Left ventricle myocardium inferior (tissue), 1 donor: ENCODE measurements around the gene MKRN1. TPM values are rescaled to one million over a fixed set of nuclear protein-coding genes. Genes with fewer than 3 reads are reported as not detected.
"Not testable (repeated sequence)": the region's sequence is repeated elsewhere in the genome, so short reads cannot be mapped to it uniquely, and the experiment has no call there.

ENCODE experiments used
- DNase-seq: peaks from one replicate; pipeline ENCODE4 v3.0.0-alpha.2; 2020
- H3K27ac ChIP-seq: fragments of 200-600 bp; replicated peaks from 2 replicates; pipeline ENCODE4 v1.8.0; 2021
- H3K27me3 ChIP-seq: fragments of 200-600 bp; 2 replicates; pipeline ENCODE4 v1.8.0; 2021; ENCODE audit warnings: low read depth
- H3K36me3 ChIP-seq: fragments of 200-600 bp; 2 replicates; pipeline ENCODE4 v1.8.0; 2021
- H3K4me1 ChIP-seq: fragments of 200-600 bp; 2 replicates; pipeline ENCODE4 v1.8.0; 2021
- H3K4me3 ChIP-seq: fragments of 200-600 bp; 2 replicates; pipeline ENCODE4 v1.8.0; 2021; ENCODE audit warnings: mild to moderate bottlenecking, moderate library complexity
- H3K9me3 ChIP-seq: fragments of 200-600 bp; replicated peaks from 2 replicates; pipeline ENCODE4 v1.8.0; 2021
- CTCF ChIP-seq: fragments of 200-600 bp; IDR thresholded peaks from 2 replicates; pipeline ENCODE4 v1.8.0; 2021; ENCODE audit warnings: antibody characterized with exemption, mild to moderate bottlenecking, borderline replicate concordance
- intact Hi-C: fragments of 100-400 bp; cut with micrococcal nuclease; formaldehyde crosslinking; loops from one replicate; pipeline ENCODE4 v1.11.0; 2022
- total RNA-seq: library from RNA; stranded (reverse); fragmentation: NEBNext Ultra II Directional; extraction: Animal tissue kit (Norgen Biotek cat#: 25700); gene quantifications from one replicate; pipeline ENCODE4 v1.2.1, GENCODE V29; 2021
- donor health status: DM: no; HTN: yes; CAD: no; lungs with severe emphysema.

Gene MKRN1
- total RNA-seq, 1 donor from 2014 or later: 90.0 TPM

GRCh38 chr7:140425718-140426117 lies 53.6 kb downstream of the MKRN1 start:
- no peak overlapping the region for H3K4me3 ChIP-seq
- intact Hi-C loops: no loop called here
- no peaks in the 10 kb centered on the region for H3K9me3 ChIP-seq
- peaks cover 16% of the 10 kb centered on the region for H3K27me3 ChIP-seq
- H3K36me3 ChIP-seq: no peaks in the 10 kb centered on the region
- TF ChIP-seq CTCF: no peak
- no peak overlapping the region for H3K27ac ChIP-seq
- H3K4me1 ChIP-seq: peaks cover 9% of the 10 kb centered on the region
- DNase-seq: no peak

- DNase-seq: no peak
- Histone ChIP-seq H3K27me3 (peaks cover 12% of the 10 kb centered on the region), H3K4me1 (peaks cover 9% of the 10 kb centered on the region), H3K27ac (no peak overlapping the region), H3K9me3 (no peaks in the 10 kb centered on the region), H3K36me3 (no peaks in the 10 kb centered on the region), H3K4me3 (no peak overlapping the region)
- TF ChIP-seq CTCF: no peak
- intact Hi-C loops: no loop called here
Measured at GRCh38 chr7:140423501-140423900, 55.8 kb downstream of the MKRN1 start.

GRCh38 chr7:140421521-140421920 lies 57.8 kb downstream of the MKRN1 start:
- H3K27me3 ChIP-seq: no peaks in the 10 kb centered on the region

GRCh38 chr7:140418653-140419052 lies 60.7 kb downstream of the MKRN1 start:
- intact Hi-C loops: no loop called here
- no peaks in the 10 kb centered on the region for H3K36me3 ChIP-seq

More at GRCh38 chr7:140421521-140421920, 57.8 kb downstream of the MKRN1 start:
- Histone ChIP-seq H3K27ac (no peak overlapping the region), H3K4me1 (peaks cover 9% of the 10 kb centered on the region), H3K4me3 (no peak overlapping the region), H3K9me3 (no peaks in the 10 kb centered on the region), H3K36me3 (no peaks in the 10 kb centered on the region)
- intact Hi-C loops: no loop called here
- TF ChIP-seq CTCF: no peak
- DNase-seq: no peak

GRCh38 chr7:140418156-140418472 lies 61.2 kb downstream of the MKRN1 start:
- H3K36me3 ChIP-seq, H3K4me3 ChIP-seq, H3K4me1 ChIP-seq, intact Hi-C loops, H3K27ac ChIP-seq, DNase-seq, H3K27me3 ChIP-seq, H3K9me3 ChIP-seq: not testable (repeated sequence)

More at GRCh38 chr7:140418653-140419052, 60.7 kb downstream of the MKRN1 start:
- peaks cover 8% of the 10 kb centered on the region for H3K27me3 ChIP-seq
- no peaks in the 10 kb centered on the region for H3K9me3 ChIP-seq
- no peak for DNase-seq
- no peak for TF ChIP-seq CTCF
- H3K4me3 ChIP-seq: no peak overlapping the region
- H3K4me1 ChIP-seq: no peaks in the 10 kb centered on the region
- no peak overlapping the region for H3K27ac ChIP-seq

GRCh38 chr7:140417456-140418155 lies 61.7 kb downstream of the MKRN1 start:
- H3K36me3 ChIP-seq: no peaks in the 10 kb centered on the region
- H3K4me1 ChIP-seq: no peaks in the 10 kb centered on the region
- H3K9me3 ChIP-seq: no peaks in the 10 kb centered on the region
- intact Hi-C loops: no loop called here
- no peak overlapping the region for H3K4me3 ChIP-seq
- TF ChIP-seq CTCF: no peak
- no peak overlapping the region for H3K27ac ChIP-seq
- H3K27me3 ChIP-seq: peaks cover 11% of the 10 kb centered on the region
- DNase-seq: no peak
